ENCODE results near the gene PLK3.
A peak's percentile ranks its signal among the peaks of the same experiment; 100 is the strongest.
"Not testable (repeated sequence)": the region's sequence is repeated elsewhere in the genome, so short reads cannot be mapped to it uniquely, and the experiment has no call there.

Gene PLK3

GRCh38 chr1:44787506-44787905, 12.7 kb upstream of the PLK3 start:
- no peak for DNase-seq (ENCODE audit: low read depth in 2 of 2)

- no peak for DNase-seq (ENCODE audit: low read depth in 2 of 2)
These were observed 11.9 kb upstream of the PLK3 start, which contains the start of gene BEST4 for GRCh38 chr1:44788120-44788860. Gene BEST4, minus strand, starts transcription at chr1:44788170. Its CDS starts 465 bp downstream, at chr1:44787705.

GRCh38 chr1:44790968-44791801, 9.0 kb upstream of the PLK3 start:
- no peak for DNase-seq (ENCODE audit: low read depth in 2 of 2)

GRCh38 chr1:44792736-44793502, 7.3 kb upstream of the PLK3 start:
- DNase-seq (ENCODE audit: low read depth in 2 of 2), result no peak

GRCh38 chr1:44797886-44798285, 2.3 kb upstream of the PLK3 start:
- DNase-seq (ENCODE audit: low read depth in 2 of 2), result not testable (repeated sequence)

- DNase-seq (ENCODE audit: low read depth in 2 of 2), result no peak
These were observed 1.5 kb upstream of the PLK3 start for GRCh38 chr1:44798481-44799365.

- DNase-seq (ENCODE audit: low read depth in 2 of 2), result no peak
These were observed 1.5 kb downstream of the PLK3 start for GRCh38 chr1:44801491-44802305.

- no peak for DNase-seq (ENCODE audit: low read depth in 2 of 2)
These were observed 2.3 kb downstream of the PLK3 start for GRCh38 chr1:44802306-44803061.

- DNase-seq (ENCODE audit: low read depth in 2 of 2), result no peak
These were observed 2.8 kb downstream of the PLK3 start for GRCh38 chr1:44803062-44803311.

- no peak for DNase-seq (ENCODE audit: low read depth in 2 of 2)
These were observed 3.3 kb downstream of the PLK3 start for GRCh38 chr1:44803312-44804095.

- no peak for DNase-seq (ENCODE audit: low read depth in 2 of 2)
These were observed 5.3 kb downstream of the PLK3 start for GRCh38 chr1:44805311-44806024.

GRCh38 chr1:44806025-44806703, 6.0 kb downstream of the PLK3 start:
- DNase-seq (ENCODE audit: low read depth in 2 of 2), result no peak

- no peak for DNase-seq (ENCODE audit: low read depth in 2 of 2)
These were observed 6.7 kb downstream of the PLK3 start, which contains the start of gene DYNLT4 for GRCh38 chr1:44806704-44807363. Gene DYNLT4, minus strand, starts transcription at chr1:44807351. Its CDS starts 683 bp downstream, at chr1:44806668.

- DNase-seq (ENCODE audit: low read depth in 2 of 2), result peak; percentile 97
These were observed 7.3 kb downstream of the PLK3 start for GRCh38 chr1:44807364-44808062.

- DNase-seq (ENCODE audit: low read depth in 2 of 2), result peak; percentile 68 to 69
These were observed 8.1 kb downstream of the PLK3 start, which contains the start of gene BTBD19 for GRCh38 chr1:44808063-44808937. Gene BTBD19, plus strand, starts transcription at chr1:44808523. Its CDS starts 298 bp downstream, at chr1:44808821.
